Bone marrow (tissue), 2 donors: ENCODE measurements around the gene ATRN.
"Not testable (repeated sequence)": the region's sequence is repeated elsewhere in the genome, so short reads cannot be mapped to it uniquely, and the experiment has no call there.

Experiments used
- DNase-seq, 2 donors: peaks; one replicate each; lab custom pipeline; 2025; lab: John Stamatoyannopoulos, UW

The ATRN gene

GRCh38 chr20:3470208-3470626 lies 601 bp upstream of the ATRN start:
- DNase-seq, result no peak

GRCh38 chr20:3471397-3472021 lies 691 bp downstream of the ATRN start:
- DNase-seq, result no peak

GRCh38 chr20:3472105-3472504 lies 1.3 kb downstream of the ATRN start:
- no peak for DNase-seq

GRCh38 chr20:3473324-3473723 lies 2.5 kb downstream of the ATRN start:
- no peak for DNase-seq

GRCh38 chr20:3473944-3474343 lies 3.1 kb downstream of the ATRN start:
- DNase-seq, result no peak

- DNase-seq, result not testable (repeated sequence)
These were observed 6.4 kb downstream of the ATRN start for GRCh38 chr20:3477003-3477860.

- no peak for DNase-seq
These were observed 7.2 kb downstream of the ATRN start for GRCh38 chr20:3477861-3478544.

- DNase-seq, result no peak
These were observed 8.2 kb downstream of the ATRN start for GRCh38 chr20:3479025-3479424.

GRCh38 chr20:3479759-3480615 lies 9.2 kb downstream of the ATRN start:
- DNase-seq, result no peak

- DNase-seq, result no peak
These were observed 12.5 kb downstream of the ATRN start for GRCh38 chr20:3483309-3483708.

- no peak for DNase-seq
These were observed 13.0 kb downstream of the ATRN start for GRCh38 chr20:3483784-3484183.

GRCh38 chr20:3485913-3486312 lies 15.1 kb downstream of the ATRN start:
- no peak for DNase-seq

- DNase-seq, result no peak
These were observed 16.0 kb downstream of the ATRN start for GRCh38 chr20:3486850-3487249.

- DNase-seq, result no peak
These were observed 21.9 kb downstream of the ATRN start for GRCh38 chr20:3492669-3493068.

GRCh38 chr20:3494218-3494617 lies 23.4 kb downstream of the ATRN start:
- DNase-seq, result no peak

- DNase-seq, result no peak
These were observed 32.1 kb downstream of the ATRN start for GRCh38 chr20:3502878-3503277.

GRCh38 chr20:3505148-3505547 lies 34.3 kb downstream of the ATRN start:
- no peak for DNase-seq

- DNase-seq, result no peak
These were observed 38.2 kb downstream of the ATRN start for GRCh38 chr20:3509064-3509463.

GRCh38 chr20:3510110-3510509 lies 39.3 kb downstream of the ATRN start:
- DNase-seq, result no peak

- not testable (repeated sequence) for DNase-seq
These were observed 41.4 kb downstream of the ATRN start for GRCh38 chr20:3512239-3512638.

- DNase-seq, result no peak
These were observed 43.3 kb downstream of the ATRN start for GRCh38 chr20:3514012-3514642.
